Fibroblast of lung (primary cell): ENCODE results near the gene ELAVL2. TPM values are rescaled to one million over a fixed set of nuclear protein-coding genes. Genes with fewer than 3 reads are reported as not detected.

Experiments used
- DNase-seq, 2 donors: peaks; one replicate each; pipeline versions ENCODE4 v3.0.0 to v3.0.0-alpha.2; 2010; ENCODE audit warnings: low read depth in 2 of 2
- H2AFZ ChIP-seq: 2 replicates; pipeline ENCODE4 v1.5.1; 2012; ENCODE audit warnings: low read length, control low read depth, inconsistent platforms
- H3K27ac ChIP-seq: 2 replicates; pipeline ENCODE4 v1.5.1; 2011; ENCODE audit warnings: low read length, control low read depth; ENCODE audit not compliant: insufficient read depth
- H3K27me3 ChIP-seq: 2 replicates; pipeline ENCODE4 v1.5.1; 2011; ENCODE audit warnings: mild to moderate bottlenecking, low read length; ENCODE audit not compliant: control insufficient read depth, insufficient read depth
- H3K36me3 ChIP-seq: 2 replicates; pipeline ENCODE4 v1.5.1; 2011; ENCODE audit warnings: low read length; ENCODE audit not compliant: control insufficient read depth, insufficient read depth
- H3K4me1 ChIP-seq: 2 replicates; pipeline ENCODE4 v1.5.1; 2011; ENCODE audit warnings: low read length; ENCODE audit not compliant: control insufficient read depth, insufficient read depth; ENCODE audit errors: extremely low read depth
- H3K4me2 ChIP-seq: 2 replicates; pipeline ENCODE4 v1.5.1; 2011; ENCODE audit warnings: low read length, control low read depth; ENCODE audit not compliant: insufficient read depth; ENCODE audit errors: extremely low read depth
- H3K4me3 ChIP-seq, 4 experiments: fragments of 200-600 bp in 1 of 4; sonication (generic) in 1 of 4; replicated peaks in 1 of 4; 2 replicates each; pipeline ENCODE4 v1.5.1; 2011 to 2016; ENCODE audit warnings: low read length in 4 of 4, low read depth in 3 of 4, mild to moderate bottlenecking in 3 of 4, control low read depth in 2 of 4, inconsistent platforms in 1 of 4, mixed read lengths in 1 of 4; ENCODE audit not compliant: insufficient read depth in 1 of 4; ENCODE audit errors: control extremely low read depth in 1 of 4
- H3K79me2 ChIP-seq: 2 replicates; pipeline ENCODE4 v1.5.1; 2012; ENCODE audit warnings: mild to moderate bottlenecking, low read length, inconsistent platforms; ENCODE audit not compliant: control insufficient read depth, insufficient read depth
- H3K9ac ChIP-seq: 2 replicates; pipeline ENCODE4 v1.5.1; 2011; ENCODE audit warnings: mild to moderate bottlenecking, low read length, control low read depth; ENCODE audit not compliant: insufficient read depth
- H3K9me3 ChIP-seq: 2 replicates; pipeline ENCODE4 v1.5.1; 2012; ENCODE audit warnings: low read depth, low read length; ENCODE audit not compliant: control insufficient read depth, insufficient read depth
- H4K20me1 ChIP-seq: 2 replicates; pipeline ENCODE4 v1.5.1; 2011; ENCODE audit warnings: low read length; ENCODE audit not compliant: control insufficient read depth, insufficient read depth; ENCODE audit errors: extremely low read depth
- EZH2 ChIP-seq: IDR thresholded peaks from 2 replicates; pipeline ENCODE4 v1.5.1; 2012; ENCODE audit warnings: low read length, control low read depth, mild to moderate bottlenecking; ENCODE audit errors: missing control alignments
- polyA plus RNA-seq, 2 donors: library from polyadenylated mRNA; depleted of rRNA in 1 of 2; stranded (reverse) in 1 of 2; unstranded in 1 of 2; fragments of >200 nt; gene quantifications; 2 replicates each; pipeline ENCODE4 v1.2.1, GENCODE V29; 2011 to 2012; ENCODE audit warnings: missing spikeins in 1 of 2
- total RNA-seq: library from RNA; depleted of rRNA; stranded (reverse); fragments of >200 nt; gene quantifications from 2 replicates; pipeline ENCODE4 v1.2.1, GENCODE V29; 2014
- TF ChIP-seq, protein P1 (sequence below), 2 donors: IDR thresholded peaks in 1 of 2; conservative IDR thresholded peaks in 1 of 2; 1 replicate in 1 of 2; 2 replicates in 1 of 2; pipeline ENCODE4 v1.5.1; 2011 to 2012; ENCODE audit warnings: low read length in 2 of 2, control low read depth in 1 of 2, inconsistent platforms in 1 of 2, low read depth in 1 of 2, mild to moderate bottlenecking in 1 of 2

Gene ELAVL2
- total and polyA plus RNA-seq, 2 donors (not counting 1 experiment from before 2014, with no cell fraction given) = under 0.01 to 0.03 TPM

DNA sequence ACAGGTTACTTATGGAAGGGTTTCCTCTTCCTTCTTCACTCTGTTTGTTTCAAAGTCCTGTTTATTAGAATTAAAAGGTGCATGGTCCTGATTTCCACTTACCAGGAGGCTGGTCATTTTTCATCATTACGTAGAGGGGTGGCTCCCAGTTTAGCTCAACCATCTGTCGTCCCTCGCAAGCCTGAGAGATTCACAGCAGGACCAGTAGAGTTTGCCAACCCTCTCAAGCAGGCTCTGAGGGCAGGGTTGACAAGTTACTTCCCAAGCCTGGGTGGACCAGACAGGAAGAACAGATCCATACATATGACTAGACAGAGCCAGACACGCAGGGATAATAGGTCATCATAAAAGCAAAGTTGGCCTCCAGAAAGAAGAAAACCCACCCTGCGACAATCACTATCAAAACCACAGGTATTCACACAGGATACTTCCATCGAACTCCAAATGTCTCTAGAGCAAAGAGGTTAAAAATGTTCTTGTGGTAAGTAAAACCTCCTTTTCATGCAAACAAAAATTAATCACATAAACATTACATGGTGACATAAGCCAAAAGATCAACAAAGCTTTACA lies 151.9 kb downstream of the ELAVL2 start:
- Histone ChIP-seq H3K4me2 (no peak overlapping the region), H3K27ac (no peak overlapping the region), H3K36me3 (no peaks in the 10 kb centered on the region), H3K9ac (no peak overlapping the region), H3K79me2 (no peaks in the 10 kb centered on the region), H2AFZ (no peak overlapping the region), H3K9me3 (no peaks in the 10 kb centered on the region), H3K4me1 (no peaks in the 10 kb centered on the region), H4K20me1 (no peaks in the 10 kb centered on the region), H3K4me3 (no peak overlapping the region), H3K27me3 (no peaks in the 10 kb centered on the region)
- DNase-seq = peak in 1 of 2 donors; percentile 63
- TF ChIP-seq EZH2 = no peak
- TF ChIP-seq, protein P1, sequence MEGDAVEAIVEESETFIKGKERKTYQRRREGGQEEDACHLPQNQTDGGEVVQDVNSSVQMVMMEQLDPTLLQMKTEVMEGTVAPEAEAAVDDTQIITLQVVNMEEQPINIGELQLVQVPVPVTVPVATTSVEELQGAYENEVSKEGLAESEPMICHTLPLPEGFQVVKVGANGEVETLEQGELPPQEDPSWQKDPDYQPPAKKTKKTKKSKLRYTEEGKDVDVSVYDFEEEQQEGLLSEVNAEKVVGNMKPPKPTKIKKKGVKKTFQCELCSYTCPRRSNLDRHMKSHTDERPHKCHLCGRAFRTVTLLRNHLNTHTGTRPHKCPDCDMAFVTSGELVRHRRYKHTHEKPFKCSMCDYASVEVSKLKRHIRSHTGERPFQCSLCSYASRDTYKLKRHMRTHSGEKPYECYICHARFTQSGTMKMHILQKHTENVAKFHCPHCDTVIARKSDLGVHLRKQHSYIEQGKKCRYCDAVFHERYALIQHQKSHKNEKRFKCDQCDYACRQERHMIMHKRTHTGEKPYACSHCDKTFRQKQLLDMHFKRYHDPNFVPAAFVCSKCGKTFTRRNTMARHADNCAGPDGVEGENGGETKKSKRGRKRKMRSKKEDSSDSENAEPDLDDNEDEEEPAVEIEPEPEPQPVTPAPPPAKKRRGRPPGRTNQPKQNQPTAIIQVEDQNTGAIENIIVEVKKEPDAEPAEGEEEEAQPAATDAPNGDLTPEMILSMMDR (conservative IDR thresholded peaks at IDR 0.05 in 1 of 2, IDR thresholded peaks at IDR 0.05 in 1 of 2; ENCODE audit: low read depth in 1 of 2, low read length in 2 of 2) = no peak

DNA sequence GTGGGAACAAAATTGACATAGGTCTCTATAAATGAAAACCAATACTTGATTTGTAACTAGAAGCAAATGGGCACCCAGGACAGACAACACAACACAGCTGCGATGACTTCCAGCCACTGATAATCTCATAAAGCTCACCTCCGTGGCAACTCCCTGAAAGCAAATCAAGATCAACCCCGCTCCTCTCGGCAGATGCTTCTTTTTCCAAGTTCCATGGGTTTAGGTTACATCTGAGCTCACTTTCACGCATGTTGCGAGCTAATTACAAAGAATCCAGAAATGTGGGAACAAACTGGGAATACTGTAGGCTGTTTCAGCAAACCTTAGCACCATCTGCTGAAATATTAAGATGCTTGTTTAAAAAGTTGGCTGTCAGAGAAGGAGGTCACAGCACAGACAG lies 153.9 kb downstream of the ELAVL2 start:
- H3K4me3 ChIP-seq = no peak overlapping the region
- TF ChIP-seq EZH2 = no peak
- H3K4me2 ChIP-seq = no peak overlapping the region

DNA sequence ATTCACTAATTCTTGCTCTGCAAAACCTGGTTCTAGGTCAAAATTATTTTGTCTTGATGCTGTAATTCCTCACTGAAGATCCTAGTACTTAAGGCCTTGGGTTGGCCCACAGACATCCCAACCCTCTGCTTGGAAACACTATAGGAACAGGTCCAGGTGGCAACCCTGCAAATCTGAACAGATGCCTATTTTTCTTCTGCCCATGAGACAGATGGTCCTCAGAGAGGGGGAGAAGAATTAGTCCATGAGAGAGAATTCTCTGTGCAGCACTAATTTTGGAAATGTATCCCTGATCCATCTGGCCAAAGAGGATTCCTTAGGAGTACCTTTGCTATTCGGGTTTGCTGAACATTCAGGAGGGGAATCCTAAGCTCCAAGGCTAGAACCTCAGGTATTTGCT lies 156.3 kb downstream of the ELAVL2 start:
- H3K4me2 ChIP-seq = no peak overlapping the region
- no peaks in the 10 kb centered on the region for H3K36me3 ChIP-seq
- no peak overlapping the region for H2AFZ ChIP-seq
- no peaks in the 10 kb centered on the region for H3K27me3 ChIP-seq
- H3K4me1 ChIP-seq = no peaks in the 10 kb centered on the region
- no peak for DNase-seq
- H3K9me3 ChIP-seq = no peaks in the 10 kb centered on the region
- H3K4me3 ChIP-seq = no peak overlapping the region
- H4K20me1 ChIP-seq = no peaks in the 10 kb centered on the region
- no peak overlapping the region for H3K9ac ChIP-seq
- no peak overlapping the region for H3K27ac ChIP-seq
- H3K79me2 ChIP-seq = no peaks in the 10 kb centered on the region
- TF ChIP-seq, protein P1 (conservative IDR thresholded peaks at IDR 0.05 in 1 of 2, IDR thresholded peaks at IDR 0.05 in 1 of 2; ENCODE audit: low read depth in 1 of 2, low read length in 2 of 2) = no peak
- no peak for TF ChIP-seq EZH2

More for the DNA sequence above, 153.9 kb downstream of the ELAVL2 start:
- no peak overlapping the region for H3K9ac ChIP-seq
- no peaks in the 10 kb centered on the region for H4K20me1 ChIP-seq
- no peaks in the 10 kb centered on the region for H3K9me3 ChIP-seq
- H3K79me2 ChIP-seq = no peaks in the 10 kb centered on the region
- H3K36me3 ChIP-seq = no peaks in the 10 kb centered on the region
- no peak overlapping the region for H2AFZ ChIP-seq
- no peak for DNase-seq
- H3K4me1 ChIP-seq = no peaks in the 10 kb centered on the region
- no peaks in the 10 kb centered on the region for H3K27me3 ChIP-seq
- H3K27ac ChIP-seq = no peak overlapping the region
